ENCODE data around the gene MIEF1. TPM values are rescaled to one million over a fixed set of nuclear protein-coding genes. Genes with fewer than 3 reads are reported as not detected.
"Not testable (repeated sequence)": the region's sequence is repeated elsewhere in the genome, so short reads cannot be mapped to it uniquely, and the experiment has no call there.

Gene MIEF1
- total RNA-seq, 6 experiments from 2014 or later, result 26.4 to 32.8 (median 28.7) TPM

- H3K36me3 Mint-ChIP-seq (ENCODE audit: low read depth), result peaks cover 56% of the 10 kb centered on the region
- peaks cover 63% of the 10 kb centered on the region for H3K4me1 Mint-ChIP-seq (ENCODE audit: low read depth)
- peaks cover 24% of the 10 kb centered on the region for H3K9me3 Mint-ChIP-seq
- TF ChIP-seq CTCF (IDR thresholded peaks at IDR 0.05), result no peak
- H3K27me3 Mint-ChIP-seq (ENCODE audit: insufficient read depth), result peaks cover 40% of the 10 kb centered on the region
- DNase-seq, result peak; percentile 50
- peak overlapping the region; percentile 100 for H3K27ac Mint-ChIP-seq
- H3K4me3 Mint-ChIP-seq, result peak overlapping the region; percentile 97
Measured at GRCh38 chr22:39518996-39519680, 17.0 kb downstream of the MIEF1 start.

- DNase-seq, result peak; percentile 99
- Mint-ChIP-seq H3K4me3 (peak overlapping the region; percentile 97), H3K9me3 (peaks cover 24% of the 10 kb centered on the region), H3K4me1 (ENCODE audit: low read depth) (peaks cover 63% of the 10 kb centered on the region), H3K27me3 (ENCODE audit: insufficient read depth) (peaks cover 46% of the 10 kb centered on the region), H3K36me3 (ENCODE audit: low read depth) (peaks cover 49% of the 10 kb centered on the region), H3K27ac (peak overlapping the region; percentile 100)
- TF ChIP-seq CTCF (IDR thresholded peaks at IDR 0.05), result peak; percentile 73
Measured at GRCh38 chr22:39519681-39520225, 17.7 kb downstream of the MIEF1 start.

- TF ChIP-seq CTCF (IDR thresholded peaks at IDR 0.05), result no peak
- peaks cover 45% of the 10 kb centered on the region for H3K36me3 Mint-ChIP-seq (ENCODE audit: low read depth)
- peak; percentile 88 for DNase-seq
- H3K27ac Mint-ChIP-seq, result peak within 1 kb of the TSS; percentile 100
- H3K4me1 Mint-ChIP-seq (ENCODE audit: low read depth), result peaks cover 62% of the 10 kb centered on the region
- peak within 1 kb of the TSS; percentile 97 for H3K4me3 Mint-ChIP-seq
- peaks cover 53% of the 10 kb centered on the region for H3K27me3 Mint-ChIP-seq (ENCODE audit: insufficient read depth)
- peaks cover 24% of the 10 kb centered on the region for H3K9me3 Mint-ChIP-seq
Measured at GRCh38 chr22:39520226-39521105, 18.4 kb downstream of the MIEF1 start, which contains the start of gene ATF4. TSS of gene ATF4 (plus strand) at chr22:39520562. CDS start at chr22:39521446, 884 bp downstream.

- Mint-ChIP-seq H3K4me3 (peak overlapping the region; percentile 97), H3K4me1 (ENCODE audit: low read depth) (peaks cover 54% of the 10 kb centered on the region), H3K27me3 (ENCODE audit: insufficient read depth) (peaks cover 56% of the 10 kb centered on the region), H3K36me3 (ENCODE audit: low read depth) (peaks cover 39% of the 10 kb centered on the region), H3K9me3 (peaks cover 24% of the 10 kb centered on the region), H3K27ac (peak overlapping the region; percentile 100)
- peak; percentile 69 for DNase-seq
Measured at GRCh38 chr22:39521106-39521885, 19.2 kb downstream of the MIEF1 start.

- Mint-ChIP-seq H3K9me3 (peaks cover 24% of the 10 kb centered on the region), H3K27me3 (ENCODE audit: insufficient read depth) (peaks cover 56% of the 10 kb centered on the region), H3K4me3 (peak overlapping the region; percentile 97), H3K36me3 (ENCODE audit: low read depth) (peaks cover 39% of the 10 kb centered on the region), H3K4me1 (ENCODE audit: low read depth) (peaks cover 56% of the 10 kb centered on the region), H3K27ac (peak overlapping the region; percentile 100)
- DNase-seq, result not testable (repeated sequence)
Measured at GRCh38 chr22:39522091-39522490, 20.0 kb downstream of the MIEF1 start.
